KMS-11 (cell line): ENCODE measurements around the gene GLT8D1.

Experiments
- H2AFZ ChIP-seq: fragments of 200-600 bp; sonication (generic); 2 replicates; pipeline ENCODE4 v1.6.1; 2016; ENCODE audit warnings: antibody characterized with exemption, mixed run types, low read depth
- H3K27ac ChIP-seq: fragments of 200-600 bp; sonication (generic); 2 replicates; pipeline ENCODE4 v1.6.1; 2016; ENCODE audit warnings: mild to moderate bottlenecking, mixed run types
- H3K27me3 ChIP-seq: fragments of 200-600 bp; sonication (generic); 2 replicates; pipeline ENCODE4 v1.6.1; 2017; ENCODE audit warnings: mild to moderate bottlenecking, low read depth, mixed run types, moderate library complexity; ENCODE audit not compliant: insufficient read depth
- H3K36me3 ChIP-seq: fragments of 200-600 bp; sonication (generic); 2 replicates; pipeline ENCODE4 v1.6.1; 2017; ENCODE audit warnings: mild to moderate bottlenecking, mixed run types; ENCODE audit not compliant: insufficient read depth
- H3K4me1 ChIP-seq: fragments of 200-600 bp; sonication (generic); 2 replicates; pipeline ENCODE4 v1.6.1; 2016; ENCODE audit warnings: mild to moderate bottlenecking, low read depth, mixed run types; ENCODE audit not compliant: poor library complexity, severe bottlenecking
- H3K4me2 ChIP-seq: fragments of 200-600 bp; sonication (generic); 2 replicates; pipeline ENCODE4 v1.7.0; 2016; ENCODE audit warnings: mild to moderate bottlenecking, mixed run types
- H3K4me3 ChIP-seq: fragments of 200-600 bp; sonication (generic); IDR thresholded peaks from 2 replicates; pipeline ENCODE4 v1.6.1; 2017; ENCODE audit warnings: low read depth, low read length, mixed read lengths; ENCODE audit not compliant: insufficient read depth
- H3K79me2 ChIP-seq: fragments of 200-600 bp; sonication (generic); 2 replicates; pipeline ENCODE4 v1.6.1; 2016; ENCODE audit warnings: low read depth, mixed run types; ENCODE audit not compliant: insufficient read depth
- H3K9ac ChIP-seq: fragments of 200-600 bp; sonication (generic); 2 replicates; pipeline ENCODE4 v1.6.1; 2016; ENCODE audit warnings: mild to moderate bottlenecking, mixed run types
- H4K20me1 ChIP-seq: fragments of 200-600 bp; sonication (generic); 2 replicates; pipeline ENCODE4 v1.6.1; 2016; ENCODE audit warnings: mild to moderate bottlenecking, mixed run types; ENCODE audit not compliant: insufficient read depth
- TF ChIP-seq, protein P1 (sequence below): fragments of 200-600 bp; sonication (generic); conservative IDR thresholded peaks from 2 replicates; pipeline ENCODE4 v1.6.1; 2017; ENCODE audit warnings: low read depth, mild to moderate bottlenecking, antibody characterized with exemption, low read length, moderate library complexity, mixed read lengths

The GLT8D1 gene

DNA sequence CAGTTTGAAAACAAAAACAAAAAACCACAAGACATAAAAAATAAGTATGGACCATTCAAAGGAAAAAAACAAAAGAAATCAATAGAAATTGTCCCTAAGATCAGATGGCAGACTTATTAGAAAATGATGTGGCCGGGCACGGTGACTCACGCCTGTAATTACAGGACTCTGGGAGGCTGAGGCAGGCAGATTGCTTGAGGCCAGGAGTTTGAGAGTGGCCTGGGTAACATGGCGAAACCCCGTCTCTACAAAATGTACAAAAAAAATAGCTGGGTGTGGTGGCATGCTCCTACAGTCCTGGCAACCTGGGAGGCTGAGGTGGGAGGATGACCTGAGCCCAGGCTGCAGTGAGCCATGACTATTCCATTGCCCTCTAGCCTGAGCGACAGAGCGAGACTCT lies 16.9 kb upstream of the GLT8D1 start:
- TF ChIP-seq, protein P1, sequence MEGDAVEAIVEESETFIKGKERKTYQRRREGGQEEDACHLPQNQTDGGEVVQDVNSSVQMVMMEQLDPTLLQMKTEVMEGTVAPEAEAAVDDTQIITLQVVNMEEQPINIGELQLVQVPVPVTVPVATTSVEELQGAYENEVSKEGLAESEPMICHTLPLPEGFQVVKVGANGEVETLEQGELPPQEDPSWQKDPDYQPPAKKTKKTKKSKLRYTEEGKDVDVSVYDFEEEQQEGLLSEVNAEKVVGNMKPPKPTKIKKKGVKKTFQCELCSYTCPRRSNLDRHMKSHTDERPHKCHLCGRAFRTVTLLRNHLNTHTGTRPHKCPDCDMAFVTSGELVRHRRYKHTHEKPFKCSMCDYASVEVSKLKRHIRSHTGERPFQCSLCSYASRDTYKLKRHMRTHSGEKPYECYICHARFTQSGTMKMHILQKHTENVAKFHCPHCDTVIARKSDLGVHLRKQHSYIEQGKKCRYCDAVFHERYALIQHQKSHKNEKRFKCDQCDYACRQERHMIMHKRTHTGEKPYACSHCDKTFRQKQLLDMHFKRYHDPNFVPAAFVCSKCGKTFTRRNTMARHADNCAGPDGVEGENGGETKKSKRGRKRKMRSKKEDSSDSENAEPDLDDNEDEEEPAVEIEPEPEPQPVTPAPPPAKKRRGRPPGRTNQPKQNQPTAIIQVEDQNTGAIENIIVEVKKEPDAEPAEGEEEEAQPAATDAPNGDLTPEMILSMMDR: no peak
- H3K9ac ChIP-seq: no peak overlapping the region
- H3K79me2 ChIP-seq: no peaks in the 10 kb centered on the region
- no peaks in the 10 kb centered on the region for H3K27me3 ChIP-seq
- no peak overlapping the region for H3K4me3 ChIP-seq
- no peak overlapping the region for H2AFZ ChIP-seq
- H4K20me1 ChIP-seq: no peaks in the 10 kb centered on the region
- H3K4me1 ChIP-seq: no peaks in the 10 kb centered on the region
- H3K27ac ChIP-seq: no peak overlapping the region
- no peaks in the 10 kb centered on the region for H3K36me3 ChIP-seq
- H3K4me2 ChIP-seq: no peak overlapping the region

DNA sequence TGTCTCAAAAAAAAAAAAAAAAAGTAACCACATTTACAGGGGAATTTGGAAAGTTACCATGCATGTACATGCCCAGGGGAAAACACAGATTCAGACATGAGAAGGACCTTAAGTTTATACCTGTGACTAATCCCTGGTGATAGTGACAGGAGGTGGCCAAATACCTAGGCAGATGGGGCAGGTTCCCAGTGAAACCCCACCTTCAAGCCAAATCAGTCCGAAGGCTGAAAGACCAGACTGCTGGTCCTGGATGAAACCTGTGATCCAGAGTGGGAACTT lies 16.1 kb upstream of the GLT8D1 start:
- Histone ChIP-seq H3K9ac (no peak overlapping the region), H3K27ac (no peak overlapping the region), H3K4me2 (no peak overlapping the region), H2AFZ (no peak overlapping the region), H3K4me1 (no peaks in the 10 kb centered on the region), H3K79me2 (no peaks in the 10 kb centered on the region), H3K36me3 (no peaks in the 10 kb centered on the region), H3K4me3 (no peak overlapping the region), H3K27me3 (no peaks in the 10 kb centered on the region), H4K20me1 (no peaks in the 10 kb centered on the region)
- TF ChIP-seq, protein P1: no peak

DNA sequence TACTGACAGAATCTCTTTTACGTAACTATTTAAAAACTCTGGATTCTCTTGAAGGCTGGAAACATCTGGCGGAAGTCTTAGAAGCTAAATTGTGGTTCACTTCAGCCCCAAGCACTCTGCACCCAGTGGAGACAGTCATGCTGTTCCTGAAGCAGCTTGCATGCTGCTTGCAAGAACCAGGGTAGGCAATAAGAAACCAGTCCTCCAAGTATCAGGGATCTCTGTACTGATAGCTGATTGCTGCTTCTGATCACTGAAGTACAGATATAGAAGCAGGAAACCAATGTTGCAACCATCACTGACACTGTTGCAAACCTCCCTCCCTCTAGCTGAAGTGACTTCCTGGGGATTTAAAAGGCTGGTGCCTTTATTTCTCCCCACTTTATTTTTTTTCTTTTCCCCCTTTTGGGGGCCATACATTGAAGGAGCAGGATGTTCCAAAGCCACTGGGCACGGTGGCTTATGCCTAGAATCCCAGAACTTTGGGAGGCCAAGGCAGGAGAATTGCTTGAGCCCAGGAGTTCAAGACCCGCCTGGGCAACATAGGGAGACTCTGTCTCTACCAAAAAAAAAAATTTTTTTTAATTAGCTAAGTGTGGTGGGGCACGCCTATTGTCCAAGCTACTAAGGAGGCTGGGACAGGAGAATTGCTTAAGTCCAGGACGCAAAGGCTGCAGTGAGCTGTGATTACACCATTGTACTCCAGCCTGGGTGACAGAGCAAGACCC lies 15.6 kb upstream of the GLT8D1 start:
- H3K9ac ChIP-seq: no peak overlapping the region

DNA sequence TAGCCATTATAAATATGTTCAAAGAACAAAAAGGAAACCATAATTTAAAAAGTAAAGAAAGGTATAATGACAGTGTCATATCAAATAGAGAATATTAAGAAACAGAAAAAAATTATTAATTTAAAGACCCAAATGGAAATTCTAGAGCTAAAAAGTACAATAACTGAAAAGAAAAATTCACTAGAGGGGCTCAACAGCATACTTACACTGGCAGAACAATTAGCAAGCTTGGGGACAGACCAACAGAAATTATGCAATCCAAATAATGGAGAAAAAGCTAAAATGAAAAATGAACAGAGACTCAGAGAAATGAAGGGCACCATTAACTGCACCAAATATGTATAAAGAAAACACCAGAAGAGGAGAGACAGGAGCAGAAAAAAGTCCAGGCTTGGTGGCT lies 14.0 kb upstream of the GLT8D1 start:
- Histone ChIP-seq H3K36me3 (no peaks in the 10 kb centered on the region), H3K79me2 (no peaks in the 10 kb centered on the region), H3K4me3 (no peak overlapping the region), H3K27ac (no peak overlapping the region), H2AFZ (no peak overlapping the region), H3K4me1 (no peaks in the 10 kb centered on the region), H3K9ac (no peak overlapping the region), H4K20me1 (no peaks in the 10 kb centered on the region), H3K27me3 (no peaks in the 10 kb centered on the region), H3K4me2 (no peak overlapping the region)
- TF ChIP-seq, protein P1: no peak

More for the DNA sequence above, 15.6 kb upstream of the GLT8D1 start:
- Histone ChIP-seq H3K36me3 (no peaks in the 10 kb centered on the region), H3K79me2 (no peaks in the 10 kb centered on the region), H4K20me1 (no peaks in the 10 kb centered on the region), H3K4me2 (no peak overlapping the region), H3K27me3 (no peaks in the 10 kb centered on the region), H3K4me1 (no peaks in the 10 kb centered on the region), H3K27ac (no peak overlapping the region), H2AFZ (no peak overlapping the region), H3K4me3 (no peak overlapping the region)
- TF ChIP-seq, protein P1: no peak
